Stomach (tissue), 9 donors: ENCODE data around the gene TMTC3. TPM values are rescaled to one million over a fixed set of nuclear protein-coding genes. Genes with fewer than 3 reads are reported as not detected.
A peak's percentile ranks its signal among the peaks of the same experiment; 100 is the strongest.

Source experiments
- DNase-seq, 2 donors: peaks; one replicate each; pipeline versions ENCODE4 v3.0.0 to v3.0.0-alpha.2; 2013 to 2019
- H3K27ac ChIP-seq, 5 donors: fragments of 200-600 bp in 4 of 5; sonication (generic) in 4 of 5; one replicate each; pipeline ENCODE4 v1.5.1; 2013 to 2019; ENCODE audit warnings: mild to moderate bottlenecking in 1 of 5, moderate library complexity in 1 of 5
- H3K27me3 ChIP-seq, 3 donors: fragments of 200-600 bp; sonication (generic); one replicate each; pipeline ENCODE4 v1.5.1; 2017 to 2019; ENCODE audit warnings: mixed run types in 1 of 3
- H3K36me3 ChIP-seq, 4 donors: fragments of 200-600 bp; sonication (generic); 1 replicate in 3 of 4; 2 replicates in 1 of 4; pipeline ENCODE4 v1.5.1; 2016 to 2019
- H3K4me1 ChIP-seq, 4 donors: fragments of 200-600 bp; sonication (generic); one replicate each; pipeline ENCODE4 v1.5.1; 2016 to 2019
- H3K4me3 ChIP-seq, 4 donors: fragments of 200-600 bp; sonication (generic) in 3 of 4; one replicate each; pipeline ENCODE4 v1.5.1; 2016 to 2019; ENCODE audit warnings: mild to moderate bottlenecking in 1 of 4
- H3K9me3 ChIP-seq, 4 donors: fragments of 200-600 bp; sonication (generic); one replicate each; pipeline ENCODE4 v1.5.1; 2016 to 2019
- EP300 ChIP-seq: sonication (generic); formaldehyde crosslinking; IDR thresholded peaks from one replicate; pipeline ENCODE4 v1.6.1; 2017; ENCODE audit warnings: antibody characterized with exemption
- POLR2A ChIP-seq, 4 donors: fragments of 450-650 bp; IDR thresholded peaks; one replicate each; pipeline ENCODE4 v1.6.1; 2016; ENCODE audit warnings: antibody characterized with exemption in 4 of 4, control low read depth in 2 of 4, mild to moderate bottlenecking in 1 of 4, moderate library complexity in 1 of 4
- POLR2AphosphoS5 ChIP-seq, 3 donors: sonication (generic); formaldehyde crosslinking; IDR thresholded peaks; one replicate each; pipeline ENCODE4 v1.6.1; 2016; ENCODE audit warnings: antibody characterized with exemption in 3 of 3
- whole genome bisulfite sequencing, 5 donors: extraction: QIAGEN DNeasy Blood & Tissue Kit in 3 of 5; methylation state at CpG; one replicate each; pipeline versions ENCODE4 v1.1.5 to v1.1.7; 2013 to 2018; 5-methylcytosine and 5-hydroxymethylcytosine counted together
- intact Hi-C: fragments of 100-400 bp; cut with DNase I; formaldehyde crosslinking; loops from one replicate; pipeline ENCODE4 v1.15.1; 2023; ENCODE audit warnings: low total_unique reads
- polyA plus RNA-seq, 3 donors: library from polyadenylated mRNA; stranded (reverse); fragments of 200-250 nt; gene quantifications; one replicate each; pipeline ENCODE4 v1.2.3, GENCODE V29; 2013
- total RNA-seq, 5 donors: library from RNA; depleted of rRNA; stranded (reverse); fragments of >200 nt; gene quantifications; one replicate each; pipeline versions ENCODE4 v1.1.0 to v1.2.3, GENCODE V29; 2014 to 2016
- TF ChIP-seq, protein P1 (sequence below), 7 experiments: fragments of 450-650 bp in 4 of 7; fragments of 200-600 bp in 3 of 7; sonication (generic) in 3 of 7; IDR thresholded peaks; one replicate each; pipeline ENCODE4 v1.5.1; 2016 to 2019; ENCODE audit warnings: antibody characterized with exemption in 7 of 7, control low read depth in 2 of 7, mild to moderate bottlenecking in 1 of 7
- donor health status: healthy with polysubstance abuse.
- donor health status: Bipolar disorder and iron deficiency.
- donor health status: healthy.

TMTC3 gene
- total and polyA plus RNA-seq, 8 donors = 1.7 to 33.6 (median 3.4) TPM

DNA sequence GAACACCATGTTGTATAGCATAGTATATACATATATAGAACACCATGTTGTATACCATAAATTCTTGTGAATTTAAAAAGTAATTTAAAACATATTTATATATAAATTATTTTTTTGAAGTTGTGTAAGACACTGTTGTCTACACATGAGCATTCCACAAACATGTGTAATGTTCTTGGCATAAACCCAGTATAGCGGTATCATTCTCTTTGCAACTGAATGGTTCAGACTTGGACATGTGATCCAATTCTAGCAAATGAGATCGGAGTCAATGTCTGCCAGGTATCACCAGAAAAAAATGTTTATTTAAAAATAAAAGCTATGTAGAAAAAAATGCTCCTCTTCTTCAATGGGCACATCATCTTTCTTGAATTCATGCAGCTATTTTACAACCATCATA is 34.1 kb upstream of the TMTC3 start:
- H3K9me3 ChIP-seq = no peaks in the 10 kb centered on the region
- WGBS, 5 donors = 95 to 98% (median 97%) methylated on average over 2 of the region's 2 CpGs
- TF ChIP-seq POLR2A (IDR thresholded peaks at IDR 0.05) (no peak), POLR2AphosphoS5 (IDR thresholded peaks at IDR 0.05) (no peak), EP300 (no peak)
- TF ChIP-seq, protein P1, sequence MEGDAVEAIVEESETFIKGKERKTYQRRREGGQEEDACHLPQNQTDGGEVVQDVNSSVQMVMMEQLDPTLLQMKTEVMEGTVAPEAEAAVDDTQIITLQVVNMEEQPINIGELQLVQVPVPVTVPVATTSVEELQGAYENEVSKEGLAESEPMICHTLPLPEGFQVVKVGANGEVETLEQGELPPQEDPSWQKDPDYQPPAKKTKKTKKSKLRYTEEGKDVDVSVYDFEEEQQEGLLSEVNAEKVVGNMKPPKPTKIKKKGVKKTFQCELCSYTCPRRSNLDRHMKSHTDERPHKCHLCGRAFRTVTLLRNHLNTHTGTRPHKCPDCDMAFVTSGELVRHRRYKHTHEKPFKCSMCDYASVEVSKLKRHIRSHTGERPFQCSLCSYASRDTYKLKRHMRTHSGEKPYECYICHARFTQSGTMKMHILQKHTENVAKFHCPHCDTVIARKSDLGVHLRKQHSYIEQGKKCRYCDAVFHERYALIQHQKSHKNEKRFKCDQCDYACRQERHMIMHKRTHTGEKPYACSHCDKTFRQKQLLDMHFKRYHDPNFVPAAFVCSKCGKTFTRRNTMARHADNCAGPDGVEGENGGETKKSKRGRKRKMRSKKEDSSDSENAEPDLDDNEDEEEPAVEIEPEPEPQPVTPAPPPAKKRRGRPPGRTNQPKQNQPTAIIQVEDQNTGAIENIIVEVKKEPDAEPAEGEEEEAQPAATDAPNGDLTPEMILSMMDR (IDR thresholded peaks at IDR 0.05) = no peak
- no peak overlapping the region for H3K27ac ChIP-seq
- H3K4me1 ChIP-seq = peaks cover 0 to 8% (median 2%) of the 10 kb centered on the region in 4 donors
- H3K27me3 ChIP-seq = no peaks in the 10 kb centered on the region
- DNase-seq = no peak
- peaks cover 0 to 59% (median 35%) of the 10 kb centered on the region in 4 donors for H3K36me3 ChIP-seq
- intact Hi-C loops = no loop called here
- no peak overlapping the region for H3K4me3 ChIP-seq

DNA sequence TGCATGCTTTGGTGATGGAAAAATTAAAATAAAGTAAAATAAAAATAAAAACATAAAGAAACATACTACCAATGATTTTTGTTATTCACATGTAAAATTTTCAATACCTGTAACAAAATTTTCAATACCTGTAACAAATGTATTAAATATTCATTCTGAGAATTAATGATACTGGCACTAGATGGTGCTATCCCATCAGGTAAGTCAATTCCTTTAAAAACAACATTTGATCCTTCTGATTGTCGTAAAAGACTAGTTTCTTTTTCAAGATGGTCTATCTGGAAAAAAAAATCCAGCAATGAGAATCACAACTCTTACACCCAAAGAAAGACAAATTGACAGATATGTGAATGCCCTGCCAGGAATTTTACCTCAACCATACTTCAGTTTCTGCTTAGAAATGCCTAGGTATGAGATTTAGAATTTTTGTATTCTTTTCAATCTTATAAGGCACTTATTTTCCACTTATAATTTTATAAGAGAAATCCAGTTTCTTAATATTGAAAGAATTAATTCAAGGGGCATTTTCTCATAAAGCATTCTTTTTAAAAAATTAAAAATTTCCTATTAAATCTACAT is 30.9 kb upstream of the TMTC3 start:
- Histone ChIP-seq H3K4me1 (peaks cover 0 to 8% (median 2%) of the 10 kb centered on the region in 4 donors), H3K36me3 (peaks cover 0 to 56% (median 35%) of the 10 kb centered on the region in 4 donors), H3K9me3 (no peaks in the 10 kb centered on the region), H3K27ac (no peak overlapping the region), H3K27me3 (no peaks in the 10 kb centered on the region), H3K4me3 (peak overlapping the region in 2 of 4 donors; percentile 20 to 27)
- intact Hi-C loops = no loop called here
- peak in 1 of 2 donors; percentile 65 for DNase-seq
- TF ChIP-seq POLR2AphosphoS5 (IDR thresholded peaks at IDR 0.05) (no peak), EP300 (no peak), POLR2A (IDR thresholded peaks at IDR 0.05) (no peak)
- TF ChIP-seq, protein P1 (IDR thresholded peaks at IDR 0.05) = peak in 4 of 7 experiments; percentile 24 to 46 (median 34)
- WGBS, 5 donors = 5 to 14% (median 9%) methylated on average over 1 of the region's 1 CpG

DNA sequence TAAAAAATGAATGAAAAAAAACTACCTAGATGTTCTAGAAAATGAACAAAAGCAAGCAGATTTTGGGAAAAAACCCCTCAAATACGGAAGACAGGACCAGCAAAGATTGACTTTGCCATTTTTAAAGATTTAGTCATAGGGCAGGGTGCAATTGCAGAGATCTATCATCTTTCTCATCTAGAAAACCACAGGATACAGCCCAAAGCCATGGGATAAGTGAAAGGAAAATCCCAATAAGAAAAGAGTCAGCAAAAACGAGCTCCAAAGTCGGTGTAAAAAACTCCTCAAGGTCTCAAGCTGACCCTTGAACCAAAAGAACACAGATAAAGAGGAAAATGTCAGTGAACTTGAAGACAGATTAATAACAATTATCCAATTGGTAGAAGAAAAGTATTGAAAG is 28.2 kb upstream of the TMTC3 start:
- Histone ChIP-seq H3K36me3 (peaks cover 3 to 61% (median 50%) of the 10 kb centered on the region in 4 donors), H3K4me1 (peaks cover 0 to 8% (median 2%) of the 10 kb centered on the region in 4 donors), H3K9me3 (no peaks in the 10 kb centered on the region), H3K27ac (no peak overlapping the region), H3K27me3 (no peaks in the 10 kb centered on the region), H3K4me3 (no peak overlapping the region)
- intact Hi-C loops = no loop called here
- no peak for DNase-seq
- WGBS, 5 donors = 40 to 56% (median 42%) methylated on average over 3 of the region's 3 CpGs
- TF ChIP-seq, protein P1 (IDR thresholded peaks at IDR 0.05) = no peak
- TF ChIP-seq POLR2AphosphoS5 (IDR thresholded peaks at IDR 0.05) (no peak), EP300 (no peak), POLR2A (IDR thresholded peaks at IDR 0.05) (no peak)

DNA sequence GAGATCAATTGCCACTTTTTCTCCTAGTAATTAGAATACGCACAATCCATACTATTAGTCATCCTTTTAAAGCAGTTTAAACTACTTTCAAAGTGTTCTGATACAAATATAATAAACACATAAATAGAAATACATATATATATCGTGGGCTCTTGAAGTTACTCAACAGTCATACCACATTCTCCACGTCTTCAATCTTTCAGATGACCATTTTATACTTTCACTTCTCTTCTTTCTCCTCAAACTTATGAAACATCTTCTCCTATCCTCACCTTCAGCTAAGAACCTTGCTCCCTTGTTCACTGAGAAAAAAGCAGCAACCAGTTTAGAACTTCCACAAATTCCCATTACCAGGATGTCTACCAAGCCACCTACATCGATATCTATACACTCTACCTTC is 19.4 kb upstream of the TMTC3 start:
- no peak overlapping the region for H3K4me3 ChIP-seq
- H3K27ac ChIP-seq = no peak overlapping the region
- DNase-seq = no peak
- intact Hi-C loops = no loop called here
- peaks cover 2 to 89% (median 59%) of the 10 kb centered on the region in 4 donors for H3K36me3 ChIP-seq
- TF ChIP-seq EP300 = no peak
- no peaks in the 10 kb centered on the region for H3K27me3 ChIP-seq
- no peaks in the 10 kb centered on the region for H3K4me1 ChIP-seq
- H3K9me3 ChIP-seq = no peaks in the 10 kb centered on the region
- 65 to 76% (median 69%) methylated on average over 4 of the region's 4 CpGs for WGBS, 5 donors

DNA sequence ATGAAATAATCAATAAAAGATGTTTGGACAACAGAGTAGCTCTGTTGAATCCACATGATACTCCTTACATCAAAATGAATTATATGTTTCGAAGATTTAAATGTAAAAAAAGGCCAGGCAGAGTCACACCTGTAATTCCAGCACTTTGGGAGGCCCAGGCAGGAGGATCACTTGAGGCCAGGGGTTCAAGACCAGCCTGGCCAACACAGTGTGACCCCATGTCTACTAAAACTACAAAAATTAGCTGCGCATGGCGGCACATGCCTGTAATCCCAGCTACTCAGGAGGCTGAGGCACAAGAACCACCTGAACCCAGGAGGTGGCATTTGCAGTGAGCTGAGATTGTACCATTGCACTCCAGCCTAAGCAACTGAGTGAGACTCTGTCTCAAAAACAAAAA is 15.0 kb upstream of the TMTC3 start:
- WGBS, 5 donors = 96 to 100% (median 99%) methylated on average over 3 of the region's 3 CpGs
- Histone ChIP-seq H3K27me3 (no peaks in the 10 kb centered on the region), H3K9me3 (no peaks in the 10 kb centered on the region), H3K36me3 (peaks cover 3 to 70% (median 43%) of the 10 kb centered on the region in 4 donors), H3K27ac (no peak overlapping the region), H3K4me3 (no peak overlapping the region), H3K4me1 (peaks cover 0 to under 1% (median 0%) of the 10 kb centered on the region in 4 donors)
- no peak for DNase-seq
- TF ChIP-seq POLR2AphosphoS5 (IDR thresholded peaks at IDR 0.05) = no peak
- TF ChIP-seq EP300 = no peak
- no peak for TF ChIP-seq POLR2A (IDR thresholded peaks at IDR 0.05)
- TF ChIP-seq, protein P1 (IDR thresholded peaks at IDR 0.05) = no peak
- intact Hi-C loops = no loop called here
